Measurements from ENCODE around the gene ZNF512.

DNA sequence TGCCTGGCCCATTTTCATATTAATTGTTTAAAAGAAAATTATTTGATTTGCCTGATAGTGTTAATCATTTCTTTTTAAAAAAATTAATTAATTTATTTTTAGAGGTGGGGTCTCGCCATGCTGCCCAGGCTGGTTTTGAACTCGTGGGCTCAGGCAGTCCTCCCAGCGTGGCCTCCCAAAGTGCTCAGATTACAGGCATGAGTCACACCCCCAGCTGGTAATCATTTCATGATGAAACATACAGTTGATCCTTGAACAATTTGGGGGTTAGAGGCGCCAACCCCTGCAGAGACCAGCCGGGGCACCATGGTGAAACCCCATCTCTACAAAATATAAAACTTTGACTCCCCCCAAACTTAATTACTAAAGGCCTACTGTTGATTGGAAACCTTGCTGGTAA lies 53.9 kb downstream of the ZNF512 start:
- TF ChIP-seq POLR2A (IDR thresholded peaks at IDR 0.05) (no peak), POLR2AphosphoS5 (IDR thresholded peaks at IDR 0.05) (no peak)
- TF ChIP-seq, protein P1, sequence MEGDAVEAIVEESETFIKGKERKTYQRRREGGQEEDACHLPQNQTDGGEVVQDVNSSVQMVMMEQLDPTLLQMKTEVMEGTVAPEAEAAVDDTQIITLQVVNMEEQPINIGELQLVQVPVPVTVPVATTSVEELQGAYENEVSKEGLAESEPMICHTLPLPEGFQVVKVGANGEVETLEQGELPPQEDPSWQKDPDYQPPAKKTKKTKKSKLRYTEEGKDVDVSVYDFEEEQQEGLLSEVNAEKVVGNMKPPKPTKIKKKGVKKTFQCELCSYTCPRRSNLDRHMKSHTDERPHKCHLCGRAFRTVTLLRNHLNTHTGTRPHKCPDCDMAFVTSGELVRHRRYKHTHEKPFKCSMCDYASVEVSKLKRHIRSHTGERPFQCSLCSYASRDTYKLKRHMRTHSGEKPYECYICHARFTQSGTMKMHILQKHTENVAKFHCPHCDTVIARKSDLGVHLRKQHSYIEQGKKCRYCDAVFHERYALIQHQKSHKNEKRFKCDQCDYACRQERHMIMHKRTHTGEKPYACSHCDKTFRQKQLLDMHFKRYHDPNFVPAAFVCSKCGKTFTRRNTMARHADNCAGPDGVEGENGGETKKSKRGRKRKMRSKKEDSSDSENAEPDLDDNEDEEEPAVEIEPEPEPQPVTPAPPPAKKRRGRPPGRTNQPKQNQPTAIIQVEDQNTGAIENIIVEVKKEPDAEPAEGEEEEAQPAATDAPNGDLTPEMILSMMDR (IDR thresholded peaks at IDR 0.05): no peak

Measured in upper lobe of left lung (tissue), 4 donors.